Retina (tissue), 1 donor: ENCODE measurements around the gene SETBP1.
A peak's percentile ranks its signal among the peaks of the same experiment; 100 is the strongest.

Experiments used
- DNase-seq: peaks from one replicate; pipeline ENCODE4 v3.0.0-alpha.2; 2016

The SETBP1 gene

DNA sequence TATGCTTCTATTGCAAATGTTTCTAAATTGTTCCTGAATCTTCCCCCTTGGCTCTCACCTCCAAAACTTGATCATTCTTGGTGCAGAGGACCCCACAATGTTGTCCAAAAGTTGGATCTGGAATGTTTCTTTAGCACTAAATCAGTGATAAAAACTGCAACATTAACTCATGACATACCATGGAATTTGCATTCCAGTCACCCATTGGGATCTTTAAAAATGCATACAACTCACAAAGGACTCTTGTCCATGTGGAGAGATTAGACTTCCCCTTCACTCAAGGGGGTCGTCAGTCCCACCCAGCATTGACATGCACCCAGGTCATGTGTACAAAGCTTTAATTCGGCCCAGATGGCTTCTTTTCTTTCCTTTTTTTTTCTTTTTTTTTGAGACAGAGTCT, 169.3 kb downstream of the SETBP1 start:
- no peak for DNase-seq

DNA sequence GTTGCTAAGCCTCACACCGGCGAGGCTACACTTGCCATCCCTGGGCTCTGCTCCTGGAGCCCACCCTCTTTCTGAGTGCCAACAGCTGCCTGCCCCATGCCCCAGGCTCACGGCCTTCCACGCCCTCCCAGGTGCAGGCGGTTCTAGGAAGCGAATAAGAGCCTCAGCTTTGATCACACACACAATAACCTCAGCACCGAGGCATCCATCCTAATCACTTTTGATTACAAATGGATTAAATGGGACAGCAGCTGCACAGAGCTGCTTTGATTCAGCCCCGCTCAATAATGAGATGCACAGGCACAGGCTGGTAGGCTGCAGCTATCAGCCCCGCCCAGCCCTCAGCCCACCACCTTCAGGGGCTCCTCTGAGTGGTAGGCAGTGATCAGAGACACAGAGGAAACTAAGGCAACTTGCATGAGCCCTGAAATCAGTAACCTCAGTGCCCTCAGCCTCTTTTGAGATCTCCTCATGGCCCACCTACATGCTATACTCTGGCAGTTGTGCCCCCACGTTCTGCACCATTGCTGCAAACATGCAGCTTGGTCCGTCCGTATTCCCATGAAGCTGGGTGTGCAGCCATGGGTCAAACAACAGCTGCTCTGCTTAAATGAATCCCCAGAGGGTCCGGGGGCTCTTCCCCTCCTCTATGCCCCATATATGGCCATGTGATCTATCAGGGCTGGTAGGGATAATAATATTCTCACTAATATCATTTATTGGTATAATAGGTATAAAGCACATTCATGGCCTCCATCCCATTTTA, 171.4 kb downstream of the SETBP1 start:
- peak; percentile 77 for DNase-seq

DNA sequence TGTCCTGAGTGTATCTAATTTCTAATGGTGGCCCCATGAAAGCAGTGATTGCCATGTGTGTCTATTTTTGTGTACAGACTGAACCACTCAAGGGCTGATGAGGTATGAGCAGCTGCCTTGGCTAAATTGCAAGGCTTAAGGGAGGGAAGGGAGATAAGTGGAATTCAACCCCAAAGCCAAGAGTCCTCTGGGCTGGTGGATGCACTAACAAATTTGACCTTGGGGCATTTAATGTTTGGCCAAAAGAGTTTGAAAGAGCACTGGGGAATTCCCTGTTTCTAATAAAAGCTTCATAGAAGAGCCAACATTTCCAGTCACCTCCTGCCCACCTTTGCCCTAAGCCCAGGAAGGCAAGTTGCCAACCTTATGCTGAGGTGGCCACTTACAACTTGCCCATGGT, 172.1 kb downstream of the SETBP1 start:
- DNase-seq: no peak

DNA sequence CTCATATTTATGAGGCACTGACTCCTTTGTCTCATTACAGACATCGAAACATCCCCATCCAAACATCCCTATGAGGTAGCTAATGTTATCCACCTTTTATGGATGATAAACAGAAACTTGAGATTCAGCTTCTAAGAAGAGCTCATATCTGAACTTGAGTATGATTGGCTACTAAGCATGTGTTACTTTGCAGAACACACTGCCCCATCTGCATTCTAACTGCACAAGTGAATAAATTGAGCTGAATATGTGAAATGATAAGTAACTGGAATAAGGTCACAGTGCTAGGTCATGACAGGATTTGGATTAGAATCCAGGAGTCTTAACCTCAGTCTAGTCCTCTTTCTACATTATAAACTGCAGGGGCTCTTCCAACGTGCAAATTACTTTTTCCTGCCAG, 172.7 kb downstream of the SETBP1 start:
- DNase-seq: no peak

DNA sequence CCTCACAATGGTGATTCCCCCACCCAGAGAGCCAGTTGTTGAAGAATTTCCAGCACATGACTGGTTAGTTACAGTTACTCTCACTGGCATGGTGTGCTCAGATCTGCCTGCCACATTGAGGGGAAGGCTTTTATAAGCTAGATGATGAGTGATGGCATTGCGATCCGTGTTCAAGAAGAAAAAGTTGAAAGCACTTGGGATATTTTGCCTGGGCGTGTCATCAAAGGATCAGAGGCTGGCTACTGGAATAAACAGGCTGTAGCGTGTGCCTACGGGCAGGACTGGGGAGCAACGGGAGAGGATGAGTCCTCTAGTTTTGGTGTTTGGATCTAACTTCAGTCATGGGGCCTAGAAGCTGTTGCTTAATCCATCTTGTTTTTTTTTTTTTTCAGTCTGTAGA, 175.0 kb downstream of the SETBP1 start:
- no peak for DNase-seq

DNA sequence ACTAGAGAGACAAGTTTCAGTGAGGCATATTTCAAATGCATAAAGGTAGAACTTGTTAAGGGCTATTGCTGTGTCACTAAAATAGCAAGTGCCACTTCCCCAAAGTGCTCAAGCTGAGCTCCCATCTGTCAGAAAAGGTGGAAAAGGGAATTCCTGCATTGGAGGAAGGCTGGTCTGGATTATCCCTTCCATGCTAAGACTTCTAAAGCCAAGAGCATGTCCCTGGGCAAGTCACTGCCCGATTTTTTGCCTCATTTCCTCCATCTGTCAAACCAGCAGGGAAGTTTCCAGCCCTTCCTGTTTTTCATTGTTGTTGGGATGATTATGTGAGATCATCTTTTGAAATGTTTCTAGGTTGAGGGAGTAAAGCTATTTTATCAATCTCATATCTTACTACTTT, 175.5 kb downstream of the SETBP1 start:
- no peak for DNase-seq

DNA sequence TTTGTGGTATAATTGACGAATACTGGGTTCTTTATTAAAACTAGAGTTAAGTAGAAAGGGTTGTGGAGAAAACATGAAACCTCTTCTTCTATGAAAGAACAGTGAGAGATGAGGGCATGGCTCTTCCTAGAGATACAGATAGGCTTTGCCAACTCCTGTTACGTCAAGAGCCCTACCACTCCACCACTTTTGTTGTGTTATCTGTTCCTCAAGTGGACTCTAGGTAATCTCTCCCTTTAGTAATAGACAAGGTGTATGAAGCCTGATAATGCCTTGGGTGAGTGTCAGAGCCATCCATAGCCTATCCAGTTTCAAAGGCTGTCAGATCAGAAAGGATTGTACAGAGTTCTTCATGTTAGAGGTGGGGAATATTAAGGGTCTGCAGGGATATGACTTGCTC, 176.4 kb downstream of the SETBP1 start:
- DNase-seq: no peak

DNA sequence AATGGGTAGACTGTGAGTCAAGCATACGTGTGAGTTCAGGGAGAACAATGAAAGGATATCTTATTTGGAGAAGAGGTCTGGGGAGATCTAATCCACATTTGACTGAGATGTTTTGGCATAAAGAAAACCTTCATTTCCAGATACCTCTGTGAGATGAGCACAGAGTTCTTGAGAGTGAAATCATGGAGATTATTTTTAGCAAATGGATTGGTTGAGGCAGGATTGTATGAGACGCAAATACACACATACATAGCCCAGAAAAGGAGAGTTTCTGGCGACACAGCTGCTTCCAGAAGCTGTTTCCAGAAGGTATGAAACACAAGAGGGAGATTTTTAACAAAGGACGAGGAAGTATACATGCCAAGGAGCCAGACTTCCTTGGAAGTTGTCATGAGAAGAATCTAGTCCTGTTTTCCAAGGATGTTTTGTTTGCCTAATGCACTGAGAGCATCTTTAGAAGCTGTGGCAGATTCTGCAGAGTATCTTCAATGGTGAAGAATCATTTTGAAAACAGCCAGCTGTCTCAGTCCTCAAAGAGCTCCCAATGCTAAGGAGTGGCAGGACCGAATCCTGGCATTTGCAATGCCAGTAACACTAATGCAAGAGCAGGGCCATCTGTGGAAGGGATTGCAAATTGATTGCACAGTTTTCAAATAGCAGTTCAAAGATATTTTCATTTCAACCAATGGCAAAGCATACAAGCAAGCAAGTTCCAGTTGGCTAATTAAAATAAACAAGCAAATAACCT, 177.2 kb downstream of the SETBP1 start:
- DNase-seq: no peak

DNA sequence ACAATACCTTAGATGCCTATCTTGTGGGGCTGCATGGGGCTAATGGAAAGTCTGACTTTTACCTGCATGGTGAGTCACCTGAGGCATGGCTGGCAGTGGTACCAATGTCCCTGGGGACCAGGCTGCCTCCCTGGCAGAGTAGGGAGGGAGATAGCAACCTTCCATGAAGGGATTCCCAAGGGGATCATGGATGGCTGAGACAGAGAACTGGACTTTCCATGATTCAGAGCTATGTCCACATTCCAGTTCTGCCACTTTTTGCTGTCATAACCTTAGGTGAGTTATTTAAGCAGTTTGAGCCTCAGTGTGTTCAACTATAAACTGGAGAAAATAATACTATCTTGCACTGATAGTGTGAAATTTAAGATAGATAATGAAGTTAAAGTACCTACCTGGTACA, 178.6 kb downstream of the SETBP1 start:
- no peak for DNase-seq

DNA sequence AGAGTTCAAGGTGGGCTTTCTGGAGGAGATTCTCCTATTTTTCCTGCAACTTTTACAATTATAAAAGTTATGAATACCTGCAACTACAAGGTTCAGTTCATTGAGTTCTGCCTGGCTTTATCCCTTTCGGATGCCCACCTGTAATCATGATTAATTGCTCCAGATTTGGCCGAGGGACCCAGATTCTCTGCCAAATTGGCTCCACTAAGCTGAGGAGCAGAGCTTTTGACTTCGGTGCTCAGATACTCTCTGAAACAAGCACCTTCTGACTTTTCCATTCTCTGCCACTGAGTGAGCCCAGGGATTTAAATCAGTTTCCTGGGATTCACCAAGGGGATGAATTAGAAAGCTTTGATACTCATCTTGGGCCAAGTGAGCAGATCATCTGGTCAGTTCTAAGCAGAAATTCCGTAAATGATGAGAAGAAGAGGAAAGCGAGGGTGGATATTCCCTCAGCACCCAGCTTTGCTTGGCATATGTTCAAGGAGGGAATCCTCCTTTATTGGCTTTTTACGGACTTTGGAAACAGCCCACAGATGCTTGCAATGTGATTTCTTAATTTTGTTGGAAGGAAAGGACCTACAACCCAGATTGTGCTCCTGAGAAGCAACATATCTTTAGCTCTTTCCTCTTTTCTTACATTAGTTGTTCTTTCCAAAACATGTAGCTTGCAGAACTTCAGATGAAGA, 179.2 kb downstream of the SETBP1 start:
- no peak for DNase-seq

DNA sequence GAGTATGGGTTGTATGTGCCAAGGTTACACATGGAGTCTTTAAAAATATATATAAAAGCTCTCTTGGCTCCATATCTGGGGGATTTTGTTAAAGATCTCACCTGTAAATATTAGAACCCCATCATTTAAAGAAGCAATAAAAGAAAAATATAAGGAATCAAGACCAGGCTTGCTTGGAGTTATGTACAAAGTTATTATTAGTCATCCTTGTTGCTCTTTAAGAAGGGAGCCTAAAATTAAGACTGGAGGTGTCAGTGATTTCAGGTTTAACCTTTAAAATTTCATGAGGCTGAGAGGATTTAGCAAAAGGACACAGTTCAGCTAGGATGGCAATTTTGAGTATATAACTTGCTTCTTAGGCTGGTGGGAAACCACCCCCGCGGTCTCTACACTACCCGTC, 181.4 kb downstream of the SETBP1 start:
- DNase-seq: no peak

DNA sequence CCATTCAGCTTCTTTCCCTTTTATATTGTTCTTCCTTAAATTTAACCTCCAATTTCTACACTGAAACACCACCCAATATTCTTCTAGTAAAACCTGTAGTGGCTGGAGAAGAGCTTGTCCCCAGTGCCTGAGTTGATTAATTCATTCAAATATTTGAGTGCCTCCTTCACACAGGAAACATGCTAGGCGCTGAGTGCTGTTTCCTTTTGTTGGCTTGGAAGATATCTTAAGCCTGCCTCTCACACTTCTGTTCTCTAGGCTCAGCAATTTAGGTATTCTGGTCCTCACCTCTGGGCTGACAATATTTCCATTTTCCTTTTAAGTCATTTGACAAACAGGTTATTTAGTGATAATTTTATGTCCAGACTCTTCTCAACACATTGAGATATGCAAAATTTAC, 185.4 kb downstream of the SETBP1 start:
- DNase-seq: no peak

DNA sequence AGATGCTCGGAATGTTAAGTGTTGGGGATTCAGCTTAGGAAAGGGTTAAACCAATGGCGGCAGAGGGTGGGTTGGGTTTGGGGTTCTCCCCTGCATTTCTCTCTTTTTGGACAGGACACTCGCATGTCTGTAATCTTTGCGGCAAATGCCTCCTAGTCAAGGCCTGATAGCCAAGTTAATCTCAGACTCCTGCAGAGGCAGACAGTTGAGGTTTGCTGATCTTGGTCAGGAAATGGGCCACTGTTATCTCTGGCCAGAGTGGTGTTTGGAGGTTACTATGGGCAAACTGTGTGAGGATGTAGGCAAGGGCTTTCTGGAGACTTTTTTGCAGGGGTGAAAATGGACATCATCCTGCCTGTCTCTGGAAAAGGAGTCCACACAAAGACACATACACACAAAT, 188.8 kb downstream of the SETBP1 start:
- DNase-seq: no peak

DNA sequence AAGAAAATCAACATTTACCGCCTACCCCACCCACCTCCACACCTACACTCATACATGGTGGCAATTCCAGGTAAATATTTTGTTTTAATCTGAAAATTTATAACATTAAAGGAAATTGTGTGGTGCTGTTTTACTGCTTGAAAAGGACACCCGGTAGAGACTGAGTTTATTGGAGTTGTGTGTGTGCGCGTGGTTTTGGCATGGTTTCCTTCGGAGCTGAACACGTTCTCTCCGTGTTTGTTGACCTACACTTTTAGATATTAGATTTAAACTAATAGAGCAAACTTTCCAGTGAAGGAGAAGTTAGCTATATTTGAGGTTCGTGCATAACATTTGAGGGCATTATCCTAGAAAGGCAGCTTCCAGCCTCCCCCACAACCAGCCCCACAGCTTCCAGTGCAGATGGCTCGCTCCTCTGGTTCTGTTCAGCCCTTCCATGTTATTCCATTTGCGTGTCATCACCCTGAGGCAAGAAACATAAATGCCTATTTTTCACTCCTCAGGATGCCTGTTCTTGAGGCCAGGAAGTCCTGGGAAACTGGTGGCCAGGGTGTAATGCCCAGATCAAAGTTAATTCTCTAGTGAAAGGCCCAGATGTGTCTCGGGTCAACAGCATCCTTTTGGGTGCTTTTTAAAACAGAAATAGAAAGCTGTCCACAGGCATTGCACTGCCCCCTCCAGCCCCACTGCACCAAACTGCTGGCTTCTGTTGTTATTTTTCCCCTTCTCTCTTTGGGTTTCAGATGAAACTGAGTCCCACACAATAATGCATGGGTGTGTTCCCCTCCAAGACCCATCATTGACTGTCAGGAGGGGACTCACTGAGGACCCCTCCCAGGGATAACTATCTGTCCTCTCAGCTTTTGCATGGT, 190.2 kb downstream of the SETBP1 start:
- no peak for DNase-seq

DNA sequence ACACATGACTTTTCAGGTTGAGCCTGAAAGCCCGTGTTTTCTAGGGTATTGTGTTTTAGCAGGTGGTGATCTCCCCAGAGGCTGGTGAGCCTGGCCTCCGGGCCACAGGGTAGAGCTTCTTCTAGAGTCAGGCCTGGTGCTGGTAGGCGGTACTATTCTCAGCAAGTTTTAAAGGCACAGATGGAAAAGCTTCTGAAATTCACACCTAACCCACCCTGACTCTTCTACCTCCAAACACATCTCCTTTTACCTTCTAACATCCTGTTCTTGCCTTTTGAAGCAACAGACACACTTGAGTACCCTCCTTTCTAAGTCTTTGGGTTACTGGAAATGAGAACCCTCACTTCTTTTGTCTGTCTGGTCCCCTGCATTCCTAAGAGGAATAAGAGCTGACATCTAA, 191.1 kb downstream of the SETBP1 start:
- DNase-seq: no peak

DNA sequence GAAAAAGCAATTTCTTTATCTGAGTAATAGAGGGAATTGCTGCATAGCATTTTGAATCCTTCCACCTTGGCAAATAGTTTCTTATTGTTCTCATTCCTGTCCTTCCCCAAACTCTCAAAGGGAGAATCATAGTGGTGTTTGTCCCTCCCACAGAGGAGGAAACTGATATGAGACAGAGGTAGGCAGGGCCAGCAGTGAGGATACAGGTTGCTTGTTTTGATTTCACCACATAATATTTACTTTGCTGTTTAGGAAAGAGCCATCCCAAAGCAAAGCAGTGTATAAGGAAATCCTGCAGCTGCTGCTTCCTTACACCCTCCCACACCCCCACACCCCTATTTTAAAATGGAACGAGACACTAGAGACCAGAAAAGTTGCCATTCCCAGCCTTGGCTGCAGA, 195.3 kb downstream of the SETBP1 start:
- DNase-seq: no peak

DNA sequence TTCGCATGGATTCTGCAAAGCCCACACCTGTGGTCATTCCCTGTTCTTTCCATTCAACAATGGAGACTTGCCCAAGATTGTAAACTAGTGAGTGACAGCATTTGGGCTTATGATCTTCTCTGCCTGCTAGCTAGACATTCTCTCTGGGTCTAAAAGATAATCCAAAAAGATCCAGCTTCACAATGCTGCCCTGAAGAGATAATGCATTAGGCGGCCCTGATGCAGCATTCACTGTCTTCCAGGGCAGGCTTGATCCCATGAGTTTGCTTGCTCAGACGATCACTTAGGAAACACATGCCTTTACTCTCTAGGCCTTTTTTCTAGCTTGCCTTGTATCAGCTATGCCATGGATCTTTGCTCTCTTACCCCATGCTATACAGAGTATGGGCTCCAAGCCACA, 196.1 kb downstream of the SETBP1 start:
- no peak for DNase-seq

DNA sequence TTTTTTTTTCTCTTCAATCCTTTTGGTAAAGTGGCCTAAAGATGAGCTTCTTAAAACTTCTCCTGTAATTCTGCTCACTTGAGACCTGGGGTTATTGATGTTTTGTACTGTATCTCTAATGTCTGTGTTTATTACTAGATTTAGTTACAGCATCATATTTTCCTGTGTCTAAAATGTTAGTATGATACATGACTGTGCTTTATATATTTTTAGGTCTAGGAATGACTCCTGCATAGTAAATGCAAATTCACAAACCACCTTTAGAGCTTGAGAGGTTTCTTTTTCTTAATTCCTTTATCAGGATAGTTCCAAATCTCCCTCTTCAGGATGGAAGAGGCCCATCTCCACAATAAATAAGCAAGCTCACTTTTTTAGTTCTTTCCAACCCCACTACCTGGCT, 197.6 kb downstream of the SETBP1 start:
- no peak for DNase-seq

DNA sequence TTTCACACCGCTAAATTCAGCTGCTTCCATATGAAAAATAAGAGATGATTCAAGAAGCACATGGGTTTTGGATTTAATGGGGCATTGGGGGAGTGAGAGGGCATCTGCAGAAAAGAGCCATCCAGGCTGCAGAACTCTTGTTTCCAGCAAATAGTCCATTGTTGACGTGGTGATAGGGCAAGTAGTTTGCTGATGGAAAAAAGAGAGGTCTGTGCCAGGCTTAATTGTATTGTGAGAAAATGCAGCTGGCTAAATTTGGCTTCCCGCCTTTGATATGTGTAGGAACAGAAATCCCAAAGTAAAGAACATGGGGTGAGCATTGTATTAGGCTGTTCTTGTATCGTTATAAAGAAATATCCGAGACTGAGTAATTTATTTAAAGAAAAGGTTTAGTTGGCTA, 199.5 kb downstream of the SETBP1 start:
- no peak for DNase-seq

DNA sequence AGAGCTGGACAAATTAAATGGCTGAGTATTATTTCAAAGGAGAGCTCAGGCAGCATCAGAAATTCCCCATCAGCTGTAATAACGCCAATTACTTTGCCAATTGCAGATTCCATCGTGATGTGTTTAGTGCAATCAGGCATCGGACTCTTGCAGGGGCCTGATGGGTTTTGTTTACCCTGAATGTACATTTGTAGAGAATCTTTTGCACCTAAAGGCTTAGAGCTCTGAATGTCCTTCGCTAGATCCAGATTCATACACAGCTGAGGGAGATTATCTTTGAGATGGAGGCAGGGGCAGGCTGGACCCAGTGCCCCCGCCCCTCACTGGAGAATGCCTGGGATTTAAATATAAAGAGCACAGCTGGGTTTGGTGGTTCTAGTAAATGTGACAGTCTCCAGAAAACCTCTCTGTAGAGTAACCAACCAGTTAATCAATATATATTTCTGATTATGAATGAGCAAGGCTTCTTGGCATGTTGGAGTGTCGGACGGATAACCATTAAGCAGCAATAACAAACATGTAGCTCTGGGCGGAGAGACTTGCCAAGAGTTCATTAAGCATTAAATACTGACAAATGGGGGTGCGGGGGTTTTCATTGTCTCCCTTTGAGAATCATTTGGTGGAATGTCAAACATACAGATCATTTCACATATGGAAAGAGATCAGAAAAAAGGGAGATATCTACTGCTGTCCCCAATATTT, 200.9 kb downstream of the SETBP1 start:
- DNase-seq: peak; percentile 38

DNA sequence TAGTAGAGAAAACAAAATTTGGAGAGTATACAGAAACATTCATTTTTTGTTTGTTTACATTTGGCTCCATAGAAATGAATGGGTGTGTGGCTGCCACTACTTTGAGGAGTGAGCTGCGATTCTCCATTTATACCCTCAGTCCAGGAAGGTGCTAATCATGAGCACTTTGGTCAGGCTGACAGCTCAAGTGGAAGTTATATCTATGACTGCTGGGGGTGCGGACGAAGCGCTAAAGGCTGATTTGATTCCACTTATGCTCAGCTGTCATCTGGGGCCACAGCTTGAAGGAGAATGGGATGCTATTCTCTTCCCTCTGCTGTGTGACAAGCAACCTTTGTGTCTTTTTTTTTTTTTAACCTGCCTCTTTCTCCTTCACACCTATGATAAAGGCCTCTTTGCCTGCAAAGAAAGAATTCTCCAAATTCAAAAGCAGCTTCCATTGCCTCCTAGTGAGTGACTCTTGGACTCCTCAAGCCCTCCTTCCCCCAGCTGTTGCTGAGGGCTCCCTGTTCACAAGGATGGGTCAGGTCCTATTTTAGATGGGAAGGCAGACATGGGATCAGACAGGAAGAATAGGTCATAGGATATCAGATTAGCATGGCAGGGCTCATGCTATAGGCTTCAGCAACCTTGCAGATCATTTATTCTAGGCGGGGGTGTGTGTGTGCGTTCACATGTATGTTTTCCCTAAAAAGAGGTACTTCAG, 201.6 kb downstream of the SETBP1 start:
- DNase-seq: peak; percentile 55

DNA sequence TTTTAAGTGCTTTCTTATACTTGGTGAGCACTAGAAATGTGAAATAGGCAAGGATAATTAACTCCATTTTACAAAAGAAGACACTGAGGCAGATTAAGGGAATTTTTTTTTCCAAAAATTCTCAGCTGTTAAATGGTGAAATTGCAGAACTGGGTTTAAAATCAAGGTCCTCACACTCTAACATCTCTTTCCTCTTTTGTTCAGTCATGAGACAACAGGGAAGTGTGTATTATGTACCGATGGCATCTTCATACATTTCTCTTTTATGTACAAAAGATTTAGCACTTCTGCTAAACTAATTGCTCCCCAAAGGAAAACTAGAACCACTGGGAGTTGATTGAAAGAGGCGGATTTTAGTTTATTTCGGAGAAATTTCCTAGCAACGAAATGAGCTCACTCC, 203.0 kb downstream of the SETBP1 start:
- DNase-seq: no peak
